HG03571 (cell line): Measurements from ENCODE around the gene CABLES1.
"Not testable (repeated sequence)": the region's sequence is repeated elsewhere in the genome, so short reads cannot be mapped to it uniquely, and the experiment has no call there.

Experiments used
- ATAC-seq: cut with Tn5 transposase; IDR thresholded peaks from one replicate; pipeline ENCODE4 v1.9.1; 2021; ENCODE audit not compliant: unreplicated experiment

The CABLES1 gene

GRCh38 chr18:23260926-23261590 is 125.8 kb downstream of the CABLES1 start:
- ATAC-seq, result no peak

GRCh38 chr18:23263551-23264235 is 128.4 kb downstream of the CABLES1 start:
- no peak for ATAC-seq

- no peak for ATAC-seq
Measured at GRCh38 chr18:23265682-23266399, 130.6 kb downstream of the CABLES1 start.

GRCh38 chr18:23266717-23267446 is 131.6 kb downstream of the CABLES1 start:
- ATAC-seq, result no peak

- no peak for ATAC-seq
Measured at GRCh38 chr18:23267447-23267776, 132.1 kb downstream of the CABLES1 start.

- ATAC-seq, result no peak
Measured at GRCh38 chr18:23268641-23269040, 133.4 kb downstream of the CABLES1 start.

GRCh38 chr18:23269068-23269467 is 133.8 kb downstream of the CABLES1 start:
- ATAC-seq, result not testable (repeated sequence)

GRCh38 chr18:23269928-23270327 is 134.6 kb downstream of the CABLES1 start:
- no peak for ATAC-seq

GRCh38 chr18:23270986-23271680 is 135.8 kb downstream of the CABLES1 start:
- ATAC-seq, result no peak

- no peak for ATAC-seq
Measured at GRCh38 chr18:23272498-23273232, 137.4 kb downstream of the CABLES1 start.

- ATAC-seq, result no peak
Measured at GRCh38 chr18:23273443-23273966, 138.2 kb downstream of the CABLES1 start.

GRCh38 chr18:23274638-23275482 is 139.6 kb downstream of the CABLES1 start:
- no peak for ATAC-seq

GRCh38 chr18:23276451-23276850 is 141.2 kb downstream of the CABLES1 start:
- no peak for ATAC-seq

GRCh38 chr18:23277399-23277798 is 142.1 kb downstream of the CABLES1 start:
- no peak for ATAC-seq

- no peak for ATAC-seq
Measured at GRCh38 chr18:23279931-23280330, 144.6 kb downstream of the CABLES1 start.

GRCh38 chr18:23280844-23281243 is 145.6 kb downstream of the CABLES1 start:
- ATAC-seq, result no peak

GRCh38 chr18:23281626-23282436 is 146.5 kb downstream of the CABLES1 start:
- no peak for ATAC-seq

- no peak for ATAC-seq
Measured at GRCh38 chr18:23282437-23282781, 147.1 kb downstream of the CABLES1 start.
